H1 (cell line): ENCODE data around the gene H2BK1. TPM values are rescaled to one million over a fixed set of nuclear protein-coding genes. Genes with fewer than 3 reads are reported as not detected.

Source experiments
- ASH2L ChIP-seq: fragments of 200-600, 300-600 bp; sonication (generic); IDR thresholded peaks from one replicate; pipeline ENCODE4 v1.7.1; 2017; ENCODE audit warnings: low read length
- ATF2 ChIP-seq: IDR thresholded peaks from 2 replicates; pipeline ENCODE4 v1.6.1; 2012; ENCODE audit warnings: low read length, inconsistent platforms
- CHD2 ChIP-seq: IDR thresholded peaks from 2 replicates; pipeline ENCODE4 v1.6.1; 2012; ENCODE audit warnings: low read length, improper control_type of control experiment
- CTBP2 ChIP-seq: IDR thresholded peaks from 2 replicates; pipeline ENCODE4 v1.7.0; 2011; ENCODE audit warnings: borderline replicate concordance, mild to moderate bottlenecking, moderate library complexity, mixed read lengths, low read length; ENCODE audit not compliant: insufficient read depth, insufficient read length
- EZH2 ChIP-seq: fragments of 200-600 bp; sonication (generic); IDR thresholded peaks from 2 replicates; pipeline ENCODE4 v1.7.1; 2012; ENCODE audit warnings: low read depth, mild to moderate bottlenecking, moderate library complexity, low read length, inconsistent platforms; ENCODE audit not compliant: severe bottlenecking
- GABPA ChIP-seq: IDR thresholded peaks from 2 replicates; pipeline ENCODE4 v1.6.1; 2011; ENCODE audit warnings: mild to moderate bottlenecking, low read length, moderate library complexity, borderline replicate concordance; ENCODE audit not compliant: insufficient read depth
- KDM1A ChIP-seq: fragments of 200-600, 300-600 bp; sonication (generic); IDR thresholded peaks from 2 replicates; pipeline ENCODE4 v1.7.1; 2016; ENCODE audit warnings: mild to moderate bottlenecking, low read length, borderline replicate concordance
- SIX5 ChIP-seq: IDR thresholded peaks from 2 replicates; pipeline ENCODE4 v1.6.1; 2011; ENCODE audit warnings: mild to moderate bottlenecking, low read depth, low read length
- ZNF274 ChIP-seq: IDR thresholded peaks from 2 replicates; pipeline ENCODE4 v1.7.0; 2012; ENCODE audit warnings: low read length, borderline replicate concordance; ENCODE audit errors: extremely low read depth
- polyA plus RNA-seq, 7 experiments: library from polyadenylated mRNA; depleted of rRNA in 3 of 7; stranded (reverse) in 5 of 7; unstranded in 2 of 7; fragments of >200 nt in 5 of 7; fragments of 200-250 nt in 2 of 7; gene quantifications; 1 replicate in 5 of 7; 2 replicates in 1 of 7; 4 replicates in 1 of 7; pipeline versions ENCODE4 v1.2.1 to v1.2.3, GENCODE V29; 2011 to 2013; ENCODE audit warnings: missing spikeins in 2 of 7, mixed read lengths in 2 of 7
- total RNA-seq: library from RNA; stranded (reverse); fragmentation: NEBNext Ultra II Directional; extraction: Animal tissue kit (Norgen Biotek cat#: 25700); gene quantifications from 2 replicates; pipeline ENCODE4 v1.2.1, GENCODE V29; 2021
- TF ChIP-seq, protein P1 (sequence below): IDR thresholded peaks from 2 replicates; pipeline ENCODE4 v1.6.1; 2012; ENCODE audit warnings: inconsistent platforms

The H2BK1 gene
- total and polyA plus RNA-seq, 2 of the 8 experiments (the other 6 are each of a cell fraction or from before 2014, with no cell fraction given), result not detected

- TF ChIP-seq CTBP2 (peak; percentile 81), ZNF274 (no peak), CHD2 (no peak), SIX5 (no peak), EZH2 (peak; percentile 47), ATF2 (no peak), GABPA (0 out of 2 replicates have a peak, but pooled peaks have one; percentile 27), ASH2L (no peak), KDM1A (no peak)
- TF ChIP-seq, protein P1, sequence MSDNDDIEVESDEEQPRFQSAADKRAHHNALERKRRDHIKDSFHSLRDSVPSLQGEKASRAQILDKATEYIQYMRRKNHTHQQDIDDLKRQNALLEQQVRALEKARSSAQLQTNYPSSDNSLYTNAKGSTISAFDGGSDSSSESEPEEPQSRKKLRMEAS, result no peak
- TF ChIP-seq, all 59 proteins: peak for 6
Observed at GRCh38 chr7:151249034-151249731, 38.9 kb upstream of the H2BK1 start (continued).
